A549 (cell line): ENCODE data around the gene KRTAP1-5. TPM values are rescaled to one million over a fixed set of nuclear protein-coding genes. Genes with fewer than 3 reads are reported as not detected.

Source experiments
- ATAC-seq, 2 experiments: fragments of 200-7000 bp in 1 of 2; fragments of >200 bp in 1 of 2; cut with Nextera tagmentation in 1 of 2; cut with Tn5 transposase in 1 of 2; 3 replicates each; pipeline versions ENCODE4 v1.8.0 to v1.9.1; 2018 to 2020; ENCODE audit warnings: mild to moderate bottlenecking in 1 of 2, moderate library complexity in 1 of 2
- CTCF ChIA-PET: fragments of 300-600 bp; sonication (Branson Sonifier 250); formaldehyde crosslinking; extraction: SDS; loops from one replicate; lab custom pipeline; 2021; ENCODE audit warnings: antibody characterized with exemption, inconsistent platforms; lab: Yijun Ruan, JAX
- POLR2A ChIA-PET: fragments of 350-600 bp; formaldehyde crosslinking; extraction: SDS; loops from one replicate; lab custom pipeline; 2021; ENCODE audit warnings: antibody characterized with exemption, inconsistent platforms; lab: Yijun Ruan, JAX
- DNase-seq, 2 experiments: peaks; one replicate each; pipeline versions ENCODE4 v3.0.0 to v3.0.0-alpha.2; 2011 to 2016; ENCODE audit warnings: low read depth in 1 of 2, low spot score in 1 of 2
- FAIRE-seq: peaks from 2 replicates; lab custom pipeline; 2011; peaks lifted over from hg19 to GRCh38; lab: Jason Lieb, UNC
- H3K27ac ChIP-seq, 2 experiments: fragments of >200 bp; sonication (Bioruptor Twin); formaldehyde crosslinking; 3 replicates each; pipeline ENCODE4 v1.5.1; 2016 to 2017
- H3K4me1 ChIP-seq: fragments of >200 bp; sonication (Bioruptor Twin); formaldehyde crosslinking; 3 replicates; pipeline ENCODE4 v1.6.1; 2016
- H3K4me2 ChIP-seq: fragments of >200 bp; sonication (Bioruptor Twin); formaldehyde crosslinking; 3 replicates; pipeline ENCODE4 v1.6.1; 2016
- H3K4me3 ChIP-seq: fragments of >200 bp; sonication (Bioruptor Twin); formaldehyde crosslinking; 3 replicates; pipeline ENCODE4 v1.5.1; 2016
- H3K9me3 ChIP-seq: fragments of >200 bp; sonication (Bioruptor Twin); formaldehyde crosslinking; 3 replicates; pipeline ENCODE4 v1.6.1; 2016
- CBX8 ChIP-seq: fragments of 200-600 bp; sonication (generic); IDR thresholded peaks from 2 replicates; pipeline ENCODE4 v1.6.1; 2016
- EHMT2 ChIP-seq: fragments of 200-600 bp; sonication (generic); IDR thresholded peaks from 2 replicates; pipeline ENCODE4 v1.6.1; 2016; ENCODE audit warnings: antibody characterized with exemption, low read depth, mild to moderate bottlenecking, moderate library complexity
- ESRRA ChIP-seq: fragments of 150-350 bp; IDR thresholded peaks from 2 replicates; pipeline ENCODE4 v1.6.1; 2014; ENCODE audit warnings: mild to moderate bottlenecking, low read length, borderline replicate concordance
- GATA3 ChIP-seq: IDR thresholded peaks from 2 replicates; pipeline ENCODE4 v1.6.1; 2012; ENCODE audit warnings: borderline replicate concordance
- HES2 ChIP-seq: fragments of >200 bp; sonication (Bioruptor Twin); formaldehyde crosslinking; IDR thresholded peaks from 2 replicates; pipeline ENCODE4 v1.6.1; 2016
- HOXA7 ChIP-seq: fragments of 250-450 bp; sonication (Bioruptor Pico); IDR thresholded peaks from 2 replicates; pipeline ENCODE4 v1.5.0; 2020; ENCODE audit warnings: mild to moderate bottlenecking, moderate library complexity
- HOXB13 ChIP-seq: fragments of 250-450 bp; sonication (Bioruptor Pico); IDR thresholded peaks from 2 replicates; pipeline ENCODE4 v1.5.0; 2020; ENCODE audit warnings: low read depth, mild to moderate bottlenecking, moderate library complexity
- JUN ChIP-seq, 2 experiments: fragments of >200 bp; sonication (Bioruptor Twin); formaldehyde crosslinking; IDR thresholded peaks; 2 replicates in 1 of 2; 3 replicates in 1 of 2; pipeline ENCODE4 v1.6.1; 2016 to 2017
- MAFK ChIP-seq: fragments of 450-650 bp; IDR thresholded peaks from 2 replicates; pipeline ENCODE4 v1.6.1; 2014; ENCODE audit not compliant: partially characterized antibody
- MYC ChIP-seq: IDR thresholded peaks from 2 replicates; pipeline ENCODE4 v1.6.1; 2012; ENCODE audit warnings: mild to moderate bottlenecking, inconsistent platforms, low read length, improper control_type of control experiment, borderline replicate concordance
- NFE2L2 ChIP-seq: fragments of 150-350 bp; conservative IDR thresholded peaks from 2 replicates; pipeline ENCODE4 v1.6.1; 2014; ENCODE audit warnings: low read length
- NR3C1 ChIP-seq: fragments of >200 bp; sonication (Bioruptor Twin); formaldehyde crosslinking; IDR thresholded peaks from 3 replicates; pipeline ENCODE4 v1.6.1; 2017
- POLR2AphosphoS2 ChIP-seq: conservative IDR thresholded peaks from 2 replicates; pipeline ENCODE4 v1.6.1; 2012; ENCODE audit warnings: low read length, improper control_type of control experiment, inconsistent platforms
- RAD21 ChIP-seq, 2 experiments: fragments of >200 bp in 1 of 2; sonication (Bioruptor Twin) in 1 of 2; formaldehyde crosslinking in 1 of 2; IDR thresholded peaks in 1 of 2; conservative IDR thresholded peaks in 1 of 2; 2 replicates in 1 of 2; 3 replicates in 1 of 2; pipeline ENCODE4 v1.6.1; 2012 to 2018; ENCODE audit warnings: inconsistent platforms in 1 of 2
- RCOR1 ChIP-seq: fragments of 150-350 bp; IDR thresholded peaks from 2 replicates; pipeline ENCODE4 v1.6.1; 2014; ENCODE audit warnings: antibody characterized with exemption, low read length, low read depth
- RFX5 ChIP-seq: fragments of 450-650 bp; IDR thresholded peaks from 2 replicates; pipeline ENCODE4 v1.7.1; 2014; ENCODE audit warnings: antibody characterized with exemption, mild to moderate bottlenecking, moderate library complexity
- RNF2 ChIP-seq: fragments of 200-600 bp; sonication (generic); IDR thresholded peaks from 2 replicates; pipeline ENCODE4 v1.6.1; 2016; ENCODE audit warnings: low read depth, mild to moderate bottlenecking, antibody characterized with exemption, moderate library complexity, borderline replicate concordance
- TFCP2L1 ChIP-seq: fragments of 250-450 bp; sonication (Bioruptor Pico); IDR thresholded peaks from 2 replicates; pipeline ENCODE4 v1.5.0; 2021; ENCODE audit warnings: mild to moderate bottlenecking
- WGBS: methylation state at CpG from one replicate; pipeline ENCODE4 v1.1.6; 2017; ENCODE audit errors: missing lambda C conversion rate; 5-methylcytosine and 5-hydroxymethylcytosine counted together
- polyA plus RNA-seq, 4 experiments: library from polyadenylated mRNA; depleted of rRNA in 3 of 4; stranded (reverse); fragments of >200 nt; fragmentation: RNase III in 1 of 4; extraction: RNeasy Plus Mini Kit Qiagen cat#74134 plus additional on column Dnase treatment in 1 of 4; gene quantifications; 2 replicates in 3 of 4; 3 replicates in 1 of 4; pipeline ENCODE4 v1.2.3, GENCODE V29; 2011 to 2017
- TF ChIP-seq, protein P1 (sequence below): IDR thresholded peaks from 2 replicates; pipeline ENCODE4 v1.6.1; 2012
- TF ChIP-seq, protein P2 (sequence below): fragments of >200 bp; sonication (Bioruptor Twin); formaldehyde crosslinking; IDR thresholded peaks from 3 replicates; pipeline ENCODE4 v1.6.1; 2016

KRTAP1-5 gene
- polyA plus RNA-seq, 2 of the 4 experiments (the other 2 are of a cell fraction) = not detected

DNA sequence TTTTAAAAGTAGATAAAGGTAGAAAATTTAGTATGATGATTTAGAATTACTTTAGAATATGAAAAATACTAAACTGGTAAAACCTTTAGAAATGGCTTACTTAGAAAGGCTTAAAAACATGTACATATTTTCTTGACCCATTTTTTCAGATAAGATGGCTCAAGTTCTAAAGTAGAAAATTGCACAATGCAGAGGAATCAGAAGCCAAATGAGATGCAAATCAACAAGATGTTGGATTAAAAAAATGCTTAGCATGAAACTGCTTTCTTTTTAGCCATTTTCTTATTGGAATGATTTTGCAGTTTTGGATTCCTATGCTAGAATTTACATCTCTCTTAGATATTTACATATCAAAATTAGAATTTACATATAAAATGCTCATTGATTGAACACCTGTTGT lies 16.6 kb downstream of the KRTAP1-5 start:
- H3K4me1 ChIP-seq = peaks cover 18% of the 10 kb centered on the region; the same call in 2 of the 3 replicates
- POLR2A ChIA-PET = no interaction called here

DNA sequence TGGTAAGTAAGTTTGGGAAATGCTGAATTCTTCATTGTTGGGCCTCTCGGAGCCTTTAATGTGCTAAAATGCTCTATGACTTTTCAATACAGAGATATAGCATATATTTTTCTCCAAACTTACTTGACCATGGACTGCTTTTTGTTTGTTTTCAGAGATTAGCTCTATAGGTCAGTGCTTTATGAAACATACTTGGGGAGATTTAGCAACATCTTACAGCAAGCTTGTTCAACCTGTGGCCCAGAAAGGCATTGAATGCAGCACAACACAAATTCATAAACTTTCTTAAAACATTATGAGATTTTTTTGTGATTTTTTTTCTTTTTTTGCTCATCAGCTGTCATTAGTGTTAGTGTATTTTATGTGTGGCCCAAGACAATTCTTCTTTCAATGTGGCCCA lies 17.1 kb downstream of the KRTAP1-5 start:
- H3K4me2 ChIP-seq = 0 out of 3 replicates have a peak overlapping the region, but pooled peaks have one; percentile 8
- FAIRE-seq = no peak
- no peak overlapping the region for H3K4me3 ChIP-seq
- no peak for ATAC-seq
- WGBS = 90% methylated on average over 1 of the region's 1 CpG
- POLR2A ChIA-PET = no interaction called here
- DNase-seq = no peak
- peaks cover 18% of the 10 kb centered on the region; the same call in 2 of the 3 replicates for H3K4me1 ChIP-seq
- CTCF ChIA-PET = interaction anchor here (0.9 to 1.0 kb wide), 2 partner anchors 8 to 539 kb away, joined by 3 read pairs; no protein-coding TSS in a partner anchor
- TF ChIP-seq HES2 (no peak), ESRRA (no peak), RCOR1 (no peak), RNF2 (no peak), NR3C1 (no peak), JUN (IDR thresholded peaks at IDR 0.05) (no peak), NFE2L2 (no peak), CBX8 (no peak), MYC (no peak)
- TF ChIP-seq, protein P1, sequence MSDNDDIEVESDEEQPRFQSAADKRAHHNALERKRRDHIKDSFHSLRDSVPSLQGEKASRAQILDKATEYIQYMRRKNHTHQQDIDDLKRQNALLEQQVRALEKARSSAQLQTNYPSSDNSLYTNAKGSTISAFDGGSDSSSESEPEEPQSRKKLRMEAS = no peak
- H3K9me3 ChIP-seq = no peaks in the 10 kb centered on the region
- H3K27ac ChIP-seq = no peak overlapping the region

More for the DNA sequence above, 16.6 kb downstream of the KRTAP1-5 start:
- TF ChIP-seq RAD21 (conservative IDR thresholded peaks at IDR 0.05 in 1 of 2, IDR thresholded peaks at IDR 0.05 in 1 of 2) (no peak), TFCP2L1 (no peak), EHMT2 (no peak), HOXB13 (CRISPR knock-in tag) (no peak), HES2 (no peak), NFE2L2 (no peak), POLR2AphosphoS2 (no peak)
- no peak overlapping the region for H3K4me2 ChIP-seq
- DNase-seq (no peak), FAIRE-seq (peak; percentile 54), ATAC-seq (no peak)
- H3K27ac ChIP-seq = no peak overlapping the region
- H3K9me3 ChIP-seq = no peaks in the 10 kb centered on the region
- no peak overlapping the region for H3K4me3 ChIP-seq
- CTCF ChIA-PET = no interaction called here

- WGBS = 16% methylated on average over 4 of the region's 4 CpGs
- POLR2A ChIA-PET = no interaction called here
- no peak for DNase-seq
Measured at GRCh38 chr17:41009301-41009760, 17.7 kb downstream of the KRTAP1-5 start.

GRCh38 chr17:41008811-41009210 lies 18.2 kb downstream of the KRTAP1-5 start, which contains the start of gene KRTAP3-1:
KRTAP3-1 (minus strand) TSS chr17:41009128; CDS start chr17:41009074, 54 bp downstream.
- POLR2A ChIA-PET = no interaction called here
- H3K9me3 ChIP-seq = no peaks in the 10 kb centered on the region
- H3K4me1 ChIP-seq = peaks cover 18% of the 10 kb centered on the region; the same call in 2 of the 3 replicates
- H3K4me3 ChIP-seq = no peak within 1 kb of the TSS
- CTCF ChIA-PET = interaction anchor here (1.0 kb wide), 1 partner anchor 540 kb away, joined by 3 read pairs; no protein-coding TSS in a partner anchor
- no peak within 1 kb of the TSS for H3K27ac ChIP-seq
- peak within 1 kb of the TSS; percentile 8; the same call in 2 of the 3 replicates for H3K4me2 ChIP-seq
- TF ChIP-seq MAFK (no peak), RFX5 (no peak), HOXA7 (CRISPR knock-in tag) (no peak)
- TF ChIP-seq, protein P2, sequence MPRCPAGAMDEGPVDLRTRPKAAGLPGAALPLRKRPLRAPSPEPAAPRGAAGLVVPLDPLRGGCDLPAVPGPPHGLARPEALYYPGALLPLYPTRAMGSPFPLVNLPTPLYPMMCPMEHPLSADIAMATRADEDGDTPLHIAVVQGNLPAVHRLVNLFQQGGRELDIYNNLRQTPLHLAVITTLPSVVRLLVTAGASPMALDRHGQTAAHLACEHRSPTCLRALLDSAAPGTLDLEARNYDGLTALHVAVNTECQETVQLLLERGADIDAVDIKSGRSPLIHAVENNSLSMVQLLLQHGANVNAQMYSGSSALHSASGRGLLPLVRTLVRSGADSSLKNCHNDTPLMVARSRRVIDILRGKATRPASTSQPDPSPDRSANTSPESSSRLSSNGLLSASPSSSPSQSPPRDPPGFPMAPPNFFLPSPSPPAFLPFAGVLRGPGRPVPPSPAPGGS = no peak
- 84% methylated on average over 8 of the region's 8 CpGs for WGBS
- DNase-seq (no peak), FAIRE-seq (no peak), ATAC-seq (no peak)

More at GRCh38 chr17:41009301-41009760, 17.7 kb downstream of the KRTAP1-5 start:
- H3K4me2 ChIP-seq = peak overlapping the region; percentile 8; the same call in 2 of the 3 replicates
- FAIRE-seq (peak; percentile 54), ATAC-seq (no peak)
- no peaks in the 10 kb centered on the region for H3K9me3 ChIP-seq
- CTCF ChIA-PET = interaction anchor here (0.9 to 1.0 kb wide), 2 partner anchors 8 to 539 kb away, joined by 3 read pairs; no protein-coding TSS in a partner anchor
- H3K27ac ChIP-seq = no peak overlapping the region
- H3K4me3 ChIP-seq = no peak overlapping the region
- TF ChIP-seq, protein P2 = no peak
- peak; percentile 54 for TF ChIP-seq GATA3
- peaks cover 18% of the 10 kb centered on the region; the same call in 2 of the 3 replicates for H3K4me1 ChIP-seq
